HEK293 (cell line): Measurements from ENCODE around the gene GLIS1.

Experiments
- CTCF ChIP-seq: fragments of 450-650 bp; formaldehyde crosslinking; IDR thresholded peaks from 2 replicates; pipeline ENCODE4 v1.5.1; 2016; ENCODE audit warnings: missing biosample characterization, missing genetic modification characterization
- KLF10 ChIP-seq: fragments of 450-650 bp; IDR thresholded peaks from 2 replicates; pipeline ENCODE4 v1.5.1; 2018; ENCODE audit warnings: missing biosample characterization, mild to moderate bottlenecking, missing genetic modification characterization
- PATZ1 ChIP-seq: fragments of 450-650 bp; formaldehyde crosslinking; IDR thresholded peaks from 2 replicates; pipeline ENCODE4 v1.5.1; 2016; ENCODE audit warnings: missing biosample characterization, missing genetic modification characterization
- RBAK ChIP-seq: fragments of 450-650 bp; formaldehyde crosslinking; IDR thresholded peaks from 2 replicates; pipeline ENCODE4 v1.5.1; 2016; ENCODE audit warnings: missing biosample characterization, missing genetic modification characterization
- ZNF133 ChIP-seq: fragments of 450-650 bp; formaldehyde crosslinking; IDR thresholded peaks from 2 replicates; pipeline ENCODE4 v1.5.1; 2016; ENCODE audit warnings: missing biosample characterization, missing genetic modification characterization
- ZNF140 ChIP-seq: fragments of 450-650 bp; formaldehyde crosslinking; IDR thresholded peaks from 2 replicates; pipeline ENCODE4 v1.5.1; 2016; ENCODE audit warnings: missing biosample characterization, missing genetic modification characterization
- ZNF274 ChIP-seq, 2 experiments: fragments of 200-500 bp in 1 of 2; fragments of 450-650 bp in 1 of 2; sonication (Bioruptor generic) in 1 of 2; formaldehyde crosslinking in 1 of 2; IDR thresholded peaks; 2 replicates each; pipeline versions ENCODE4 v1.5.1 to v1.6.1; 2014 to 2016; ENCODE audit warnings: borderline replicate concordance in 1 of 2, inconsistent platforms in 1 of 2, low read length in 1 of 2, missing biosample characterization in 1 of 2, missing genetic modification characterization in 1 of 2
- ZNF585B ChIP-seq: fragments of 450-650 bp; formaldehyde crosslinking; IDR thresholded peaks from 2 replicates; pipeline ENCODE4 v1.5.1; 2016; ENCODE audit warnings: missing biosample characterization, missing genetic modification characterization

- TF ChIP-seq KLF10 (tag by site-specific recombination) (no peak), ZNF585B (no peak), ZNF274 (IDR thresholded peaks at IDR 0.05; ENCODE audit: low read length) (no peak), ZNF274 (tag by site-specific recombination; IDR thresholded peaks at IDR 0.05; ENCODE audit: borderline replicate concordance) (no peak), RBAK (tag by site-specific recombination) (no peak), PATZ1 (no peak), CTCF (tag by site-specific recombination) (no peak), ZNF133 (tag by site-specific recombination) (no peak), ZNF140 (tag by site-specific recombination) (no peak)
Observed at GRCh38 chr1:53551428-53551995, 187.5 kb downstream of the GLIS1 start.
